Mesenteric fat pad (tissue), 1 donor: ENCODE data around the gene CPA1. TPM values are rescaled to one million over a fixed set of nuclear protein-coding genes. Genes with fewer than 3 reads are reported as not detected.

Experiments
- DNase-seq: peaks from one replicate; pipeline ENCODE4 v3.0.0-alpha.2; 2020; ENCODE audit warnings: low spot score
- total RNA-seq: library from RNA; stranded (reverse); fragmentation: NEBNext Ultra II Directional; extraction: Animal tissue kit (Norgen Biotek cat#: 25700); gene quantifications from one replicate; pipeline ENCODE4 v1.2.1, GENCODE V29; 2021
- donor health status: DM: yes; HTN: yes; CAD: no.

CPA1 gene
- total RNA-seq, 1 donor from 2014 or later = 4.0 TPM

DNA sequence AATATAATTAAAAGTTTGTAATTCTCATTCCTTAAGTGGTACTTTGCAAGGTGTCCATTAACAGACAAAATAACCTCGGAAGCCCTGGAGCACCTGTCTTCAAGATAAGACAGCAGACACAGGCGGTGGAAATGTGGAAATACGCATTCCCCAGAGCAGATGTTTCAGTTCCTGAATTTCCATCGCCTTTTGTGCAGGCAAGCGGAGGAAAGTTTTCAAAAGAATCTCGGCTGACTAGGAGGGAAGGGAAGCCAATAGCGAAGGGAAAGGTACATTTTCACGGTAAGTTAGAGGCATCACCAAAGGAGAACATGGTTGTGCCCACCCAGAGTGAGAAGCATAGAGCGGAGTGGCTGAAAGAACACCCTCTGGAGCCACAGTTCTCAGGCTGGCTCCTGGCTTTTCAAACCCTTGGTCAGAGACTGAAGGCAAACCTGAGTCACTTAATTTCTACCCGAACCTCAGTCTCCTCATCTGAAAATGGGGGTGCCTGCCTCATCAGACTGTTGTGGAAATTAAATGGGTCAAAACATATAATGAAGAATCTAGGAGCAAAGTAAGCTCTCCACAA, 13.6 kb downstream of the CPA1 start:
- no peak for DNase-seq

DNA sequence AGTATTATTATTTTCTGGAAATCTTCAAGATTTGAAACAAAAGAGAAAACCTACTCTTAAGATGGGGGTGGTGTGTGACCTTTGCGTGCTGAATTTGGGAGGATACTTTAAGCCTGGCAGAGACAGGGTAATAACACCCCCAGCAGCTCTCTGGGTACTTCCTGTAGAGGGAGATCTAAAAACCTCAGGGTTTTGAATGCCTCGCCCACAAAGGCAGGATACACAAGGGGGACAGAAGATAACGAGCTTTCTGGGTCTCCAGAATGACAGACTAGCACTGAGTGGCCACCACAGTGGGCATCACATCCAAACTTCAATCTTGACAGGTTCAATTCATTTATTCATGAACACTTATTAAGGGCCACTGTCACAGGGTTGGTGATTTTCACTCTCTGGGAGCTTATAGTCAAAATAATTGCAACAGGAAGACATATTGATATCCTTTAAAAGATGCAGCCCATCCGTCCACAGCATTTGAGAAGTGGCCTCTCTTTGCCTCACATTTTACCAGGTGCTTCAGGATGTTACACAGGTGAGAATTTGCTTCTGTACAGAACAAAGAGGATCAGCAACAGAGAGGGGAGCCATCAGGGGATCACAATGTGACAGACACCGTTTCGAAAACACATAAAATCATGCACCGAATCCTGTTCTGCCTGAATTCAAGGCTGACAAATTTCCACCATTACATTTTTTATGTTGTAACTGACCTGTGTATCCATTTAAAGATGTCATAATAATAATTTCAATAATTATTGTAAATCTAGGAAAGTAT, 14.3 kb downstream of the CPA1 start:
- DNase-seq = no peak

DNA sequence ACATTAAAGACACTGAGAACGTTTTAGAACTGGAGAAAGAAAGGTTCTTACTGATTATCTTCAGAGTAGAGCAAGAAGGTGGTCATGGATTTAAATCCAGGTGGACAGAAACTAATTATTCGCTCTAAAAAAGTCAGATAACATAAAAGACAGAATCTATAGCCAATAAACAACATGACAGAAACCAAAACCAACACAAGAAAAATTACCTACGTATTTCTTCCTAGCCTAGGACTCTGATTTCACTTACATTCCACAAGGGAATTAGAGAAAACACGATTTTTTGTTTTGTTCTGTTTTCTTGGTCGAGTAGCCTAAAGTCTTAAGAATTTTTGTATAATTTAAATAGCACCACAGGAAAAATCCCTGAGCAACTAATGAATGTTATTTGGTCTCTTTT, 15.1 kb downstream of the CPA1 start:
- DNase-seq = no peak

DNA sequence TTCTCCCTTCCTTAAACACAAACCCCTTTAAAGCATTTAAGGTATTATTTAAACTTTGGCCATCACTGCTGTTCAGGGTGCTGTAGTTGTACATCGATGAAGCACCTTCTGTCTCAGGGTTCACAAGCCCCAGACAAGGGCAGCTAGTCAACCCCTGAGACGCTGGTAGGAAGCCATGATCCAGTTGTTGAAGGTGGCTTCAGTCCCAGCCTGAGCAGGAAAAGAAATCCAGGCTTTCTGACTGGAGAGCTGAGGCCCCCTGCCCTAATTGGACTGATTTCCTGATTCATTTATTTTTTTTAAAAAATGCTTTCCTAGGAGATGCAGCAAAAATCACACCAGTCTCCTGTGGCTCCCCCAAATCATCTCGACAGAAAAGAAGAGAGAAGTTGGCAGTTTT, 15.8 kb downstream of the CPA1 start:
- no peak for DNase-seq

DNA sequence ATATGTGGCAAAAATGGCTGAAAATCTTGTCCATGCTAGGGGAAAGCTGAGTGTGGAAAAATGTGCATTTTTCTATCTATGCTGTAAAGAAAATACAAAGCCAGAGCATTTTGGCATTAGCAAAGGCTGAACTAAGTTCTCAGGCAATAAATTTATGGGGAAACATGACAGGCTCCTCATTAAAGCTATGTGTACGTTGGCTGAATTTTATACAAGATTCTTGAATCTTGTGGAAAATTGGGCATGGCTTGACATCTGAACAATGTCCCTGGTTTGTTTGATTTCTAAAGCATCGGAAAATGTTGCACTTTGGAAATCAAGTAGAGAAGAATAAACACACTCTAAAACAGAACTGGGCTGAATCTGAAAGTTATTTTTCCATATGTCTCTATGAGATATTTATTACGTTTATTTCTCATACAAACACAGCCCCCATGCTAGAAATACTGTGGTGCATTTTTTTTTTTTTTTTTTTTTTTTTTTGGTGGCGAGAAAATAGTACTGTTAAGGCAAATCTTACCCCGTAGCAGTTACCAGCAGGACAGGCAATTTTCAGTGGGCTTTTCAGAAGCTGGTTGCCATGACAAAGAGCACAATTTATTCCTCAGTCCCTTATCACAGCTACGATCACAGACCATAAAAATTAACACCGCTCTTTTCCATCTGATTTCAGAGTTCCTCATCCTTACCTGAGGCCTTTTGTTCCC, 16.9 kb downstream of the CPA1 start:
- DNase-seq = no peak

DNA sequence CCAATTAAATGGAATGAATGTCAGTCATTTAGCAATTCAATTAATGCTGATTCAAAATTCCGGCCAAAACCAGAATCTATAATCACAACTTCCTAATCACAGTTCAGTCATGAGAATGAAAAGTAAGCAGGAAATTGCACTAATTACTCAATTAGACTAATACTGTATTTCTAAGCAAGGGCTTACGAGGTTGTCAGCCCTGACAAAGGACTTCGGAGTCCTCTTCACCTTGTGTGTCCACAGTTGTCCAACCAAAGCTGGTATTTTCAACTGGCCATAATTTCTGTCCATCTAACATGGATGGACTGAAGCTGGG, 17.4 kb downstream of the CPA1 start:
- no peak for DNase-seq

DNA sequence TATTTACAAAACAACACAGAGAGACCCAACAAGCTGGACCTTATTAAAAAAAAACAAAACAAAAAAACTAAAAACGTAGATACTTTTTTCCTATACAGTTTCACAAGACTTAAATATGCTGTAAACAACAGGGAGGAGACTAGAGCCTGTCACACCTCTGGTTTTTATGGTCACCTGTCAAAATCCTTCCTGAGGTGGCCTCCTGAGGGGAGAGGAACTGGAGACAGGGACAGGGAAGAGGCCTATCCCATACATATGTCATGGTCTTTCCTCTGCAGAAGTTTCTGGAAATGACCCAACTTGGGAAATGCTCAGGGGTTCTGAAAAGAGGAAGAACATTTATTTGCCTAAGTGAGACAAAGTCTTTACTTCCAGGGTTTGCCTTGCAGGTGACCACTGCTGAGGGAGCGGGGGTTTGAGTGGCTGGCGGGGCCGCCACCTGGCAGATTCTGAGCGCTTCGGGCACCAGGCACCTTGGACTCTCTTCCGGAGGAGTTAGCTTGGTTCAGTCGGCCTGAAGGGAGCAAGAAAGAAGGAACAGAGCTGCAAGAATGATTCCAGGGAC, 18.3 kb downstream of the CPA1 start:
- no peak for DNase-seq

DNA sequence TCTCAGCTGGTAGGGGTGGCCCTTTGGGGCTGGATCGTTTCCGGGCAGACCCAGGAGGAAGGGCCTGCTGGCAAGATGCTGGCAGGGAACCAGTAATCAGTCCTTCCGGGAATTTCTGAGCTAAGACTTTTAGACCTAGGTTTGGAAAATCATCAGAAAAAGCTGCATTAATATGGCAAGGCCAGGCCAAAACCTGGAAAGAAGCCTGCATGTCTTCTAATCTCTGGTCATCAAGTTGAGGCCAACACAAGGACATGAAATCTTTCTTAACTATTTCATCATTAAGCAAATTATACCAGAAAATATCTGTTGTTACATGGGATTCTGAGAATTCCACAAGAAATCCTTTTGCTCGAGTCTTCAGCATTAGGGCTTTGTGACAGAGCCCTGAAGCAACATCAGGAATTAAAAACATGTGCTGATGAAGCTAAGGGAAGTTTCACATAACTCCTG, 19.9 kb downstream of the CPA1 start:
- DNase-seq = no peak

DNA sequence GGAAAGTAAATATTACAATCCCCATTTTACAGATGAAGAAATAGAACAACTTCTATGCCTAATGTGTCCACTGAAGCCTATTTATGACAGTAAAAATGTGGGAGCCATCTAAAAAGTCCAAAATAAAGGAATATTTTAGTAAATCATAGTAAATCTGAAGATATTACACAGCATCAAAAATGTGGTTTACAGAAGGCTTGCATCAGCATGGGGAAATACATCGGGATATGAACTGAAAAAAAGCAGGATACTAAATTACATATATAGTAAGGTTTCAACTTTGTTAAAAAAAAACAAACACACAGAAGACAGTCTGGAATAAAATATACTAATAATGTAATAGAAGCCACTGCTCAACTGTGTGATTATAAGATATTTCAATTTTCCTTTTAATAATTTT, 20.8 kb downstream of the CPA1 start:
- DNase-seq = no peak

DNA sequence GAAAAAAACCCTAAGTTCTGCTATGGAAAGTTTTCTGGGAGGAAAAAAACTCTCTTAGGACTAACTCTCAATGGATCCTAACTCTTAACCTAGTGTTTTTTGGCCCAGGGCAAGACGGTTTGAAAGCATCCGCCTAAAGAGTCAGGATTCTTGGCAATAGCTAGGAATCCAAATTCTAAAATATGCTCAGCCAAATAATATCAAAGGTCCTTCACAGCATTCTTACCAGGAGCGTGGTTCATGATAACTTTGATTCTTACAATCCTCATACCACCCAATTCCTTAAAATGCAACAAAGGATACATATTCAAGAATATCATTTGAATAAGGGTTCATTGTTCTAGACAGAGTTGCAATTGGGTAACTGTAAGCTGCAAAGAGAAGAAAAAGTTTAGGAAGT, 21.3 kb downstream of the CPA1 start:
- no peak for DNase-seq

DNA sequence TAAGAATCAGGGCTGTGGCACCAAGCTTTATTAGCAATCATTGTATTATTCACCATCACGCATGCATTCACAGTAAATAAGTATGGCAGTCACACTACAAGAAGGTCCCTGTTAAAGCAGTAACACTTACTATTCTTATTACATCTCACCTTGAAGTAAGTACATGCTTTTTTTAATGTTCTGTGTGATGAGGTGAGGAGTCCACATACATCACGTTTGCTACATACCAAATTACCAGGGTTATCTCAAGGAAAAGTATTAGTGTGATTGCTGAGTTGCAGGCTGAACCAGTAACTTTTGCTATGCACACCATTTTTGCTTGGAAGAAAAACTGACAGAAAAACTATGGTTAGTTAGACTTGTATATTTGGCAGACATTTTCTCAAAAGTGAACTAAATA, 24.7 kb downstream of the CPA1 start:
- no peak for DNase-seq

DNA sequence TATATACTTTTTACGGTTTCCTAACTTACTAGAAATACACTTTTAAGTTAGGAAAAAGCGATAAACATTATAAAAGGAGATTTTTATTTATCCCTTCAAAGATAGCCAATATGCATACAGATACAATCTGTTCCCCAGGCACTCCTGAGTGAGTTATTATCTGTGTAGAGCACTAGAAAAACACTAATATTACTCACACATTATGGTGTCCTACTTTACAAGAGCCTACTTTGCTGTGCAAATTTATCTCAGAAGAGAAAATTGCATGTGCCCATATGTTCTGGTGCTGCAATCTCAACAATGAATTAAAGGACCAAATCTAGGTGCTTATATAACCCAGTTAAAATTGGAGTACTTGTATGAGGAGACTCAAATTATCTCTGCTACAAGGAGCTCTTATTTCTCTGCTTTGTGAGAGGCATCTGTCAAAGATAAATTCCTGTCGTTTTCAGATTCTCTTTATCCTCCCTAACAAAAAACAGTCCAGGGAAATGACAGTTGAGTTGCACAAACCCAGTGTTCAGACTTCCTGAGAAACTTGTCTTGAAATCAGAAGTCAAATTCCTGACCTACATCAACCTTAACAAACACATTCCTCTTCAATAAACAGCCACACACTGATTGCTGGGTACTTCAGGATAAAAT, 28.9 kb downstream of the CPA1 start:
- DNase-seq = no peak

DNA sequence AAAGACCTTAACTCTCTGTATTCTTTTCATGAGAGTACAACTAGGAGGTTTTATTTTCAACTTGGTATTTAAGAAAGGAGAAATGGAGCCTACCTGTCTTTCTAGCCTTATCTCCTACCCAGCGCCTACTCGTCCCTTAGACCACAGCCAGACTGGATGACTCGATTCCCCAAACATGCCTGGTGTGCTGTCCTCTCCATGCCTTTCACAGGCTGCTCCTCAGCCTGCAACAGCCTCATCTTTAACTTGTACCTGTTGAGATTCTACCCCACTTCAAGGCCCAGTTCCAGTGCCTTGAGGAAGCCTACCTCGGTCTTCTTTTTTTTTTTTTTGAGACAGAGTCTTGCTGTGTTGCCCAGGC, 29.4 kb downstream of the CPA1 start:
- no peak for DNase-seq

DNA sequence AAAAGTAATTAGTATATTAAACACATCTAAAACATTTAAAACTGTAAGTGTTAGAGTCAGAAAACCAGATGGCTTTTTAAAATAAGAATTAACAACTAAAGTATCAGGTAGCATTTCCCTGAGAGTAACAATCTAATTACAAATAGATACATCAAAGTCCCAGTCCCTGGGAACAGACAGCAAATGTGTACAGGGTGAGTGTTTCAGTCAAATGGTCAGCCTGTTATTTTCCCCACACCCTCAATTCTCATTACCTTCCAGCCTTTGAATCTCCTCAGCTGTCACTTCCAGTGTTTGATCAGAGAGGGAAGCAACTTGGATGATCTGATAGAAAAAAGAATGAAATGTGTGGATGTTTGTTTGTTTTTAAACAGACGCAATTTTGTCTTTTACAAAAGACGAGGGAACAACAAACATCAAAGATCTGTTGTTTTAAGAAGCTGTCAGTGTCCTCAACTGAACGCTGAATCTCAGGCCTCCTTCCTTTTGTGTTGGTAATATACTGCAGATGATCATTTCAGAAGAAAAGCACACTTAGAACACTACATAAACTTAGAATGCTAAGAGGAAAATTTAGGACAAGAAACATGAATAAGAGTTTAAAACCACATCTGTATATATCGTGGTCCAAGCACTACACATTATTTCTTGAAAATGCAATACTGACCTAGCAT, 30.7 kb downstream of the CPA1 start:
- DNase-seq = no peak

DNA sequence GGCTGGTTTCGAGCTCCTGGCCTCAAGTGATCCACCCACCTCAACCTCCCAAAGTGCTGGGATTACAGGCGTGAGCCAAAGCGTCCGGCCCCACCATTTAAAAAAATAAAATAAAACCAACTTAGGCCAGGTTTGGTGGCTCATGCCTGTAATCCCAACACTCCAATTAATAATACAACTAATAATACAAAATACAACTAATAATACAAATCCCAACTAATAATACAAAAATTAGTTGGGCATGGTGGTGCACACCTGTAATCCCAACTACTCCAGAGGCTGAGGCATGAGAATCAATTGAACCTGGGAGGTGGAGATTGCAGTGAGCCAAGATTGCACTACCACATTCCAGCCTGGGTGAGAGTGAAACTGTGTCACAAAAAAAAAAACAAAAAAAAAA, 32.9 kb downstream of the CPA1 start:
- DNase-seq = no peak

DNA sequence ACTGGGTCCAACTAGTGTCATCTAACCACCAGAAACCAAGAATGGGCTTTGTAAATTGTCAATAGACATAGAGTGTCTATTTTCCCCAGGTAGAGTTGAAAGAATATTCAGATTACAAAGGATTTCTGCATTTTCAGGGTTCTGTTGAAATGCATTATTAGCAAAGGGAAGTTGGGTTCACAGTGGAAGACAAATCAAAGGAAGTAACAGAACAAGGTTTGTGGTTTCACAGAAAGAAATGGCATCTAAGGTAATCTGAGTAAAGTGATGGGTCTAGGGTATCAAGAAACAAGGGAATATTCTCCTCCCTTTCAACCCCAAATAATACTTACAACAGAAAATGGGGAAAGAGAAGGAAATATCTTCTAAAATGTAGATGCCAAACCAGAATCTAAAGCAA, 34.7 kb downstream of the CPA1 start:
- DNase-seq = no peak

DNA sequence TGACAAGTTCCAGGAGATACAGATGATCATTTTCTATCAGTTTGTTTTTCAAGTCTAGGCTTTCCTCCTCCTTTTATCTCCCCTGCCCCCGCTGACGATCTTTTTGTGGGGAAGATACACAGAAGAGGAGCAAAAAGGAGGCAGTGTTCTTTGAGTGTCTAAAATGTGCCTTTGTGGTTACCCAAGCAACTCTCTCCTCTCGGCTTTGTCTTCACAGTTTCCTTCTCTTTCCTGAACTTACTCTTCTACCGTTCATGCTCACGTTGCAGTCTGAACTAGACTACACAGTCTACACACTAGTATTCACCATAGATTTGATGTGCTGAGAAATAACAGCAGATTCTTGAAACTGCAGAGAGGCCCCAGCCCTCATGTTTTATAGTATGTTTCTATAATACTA, 36.9 kb downstream of the CPA1 start:
- no peak for DNase-seq

DNA sequence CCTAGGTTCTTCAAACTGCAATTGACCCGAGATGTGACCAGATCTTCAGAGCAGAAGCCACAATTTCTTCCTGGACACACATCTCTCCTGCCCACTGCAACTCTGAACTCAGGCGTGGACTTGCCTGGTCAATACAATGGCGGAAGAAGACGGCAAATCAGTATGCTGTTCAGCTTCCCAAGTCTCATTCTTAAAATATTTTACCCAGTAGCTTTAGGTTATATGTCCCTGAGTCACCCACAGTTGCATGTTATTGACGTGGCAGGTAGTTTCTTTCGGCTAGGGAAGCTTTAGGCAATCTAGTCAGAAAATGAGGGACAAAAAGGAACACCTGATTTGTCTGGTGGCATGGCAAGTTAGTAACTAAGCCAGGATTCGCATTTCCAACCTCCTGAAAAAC, 38.0 kb downstream of the CPA1 start:
- DNase-seq = no peak

DNA sequence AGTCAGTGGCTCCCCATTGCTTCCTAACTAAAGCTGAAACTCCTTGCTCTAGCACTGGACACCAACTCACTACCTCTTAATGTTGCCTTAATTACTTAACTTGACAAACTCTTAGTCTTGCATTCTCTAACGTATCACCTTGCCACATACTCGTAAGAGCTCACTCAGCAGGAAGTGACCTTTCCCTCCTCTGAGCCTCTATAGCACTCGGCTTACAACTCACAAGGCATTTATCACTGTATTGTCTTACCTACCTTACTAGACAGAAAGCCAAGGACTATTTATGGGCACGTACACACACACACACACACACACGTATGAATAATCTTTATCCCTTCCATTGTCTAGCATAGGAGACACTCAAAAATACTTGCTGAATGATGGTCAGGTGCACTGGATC, 39.4 kb downstream of the CPA1 start:
- no peak for DNase-seq

DNA sequence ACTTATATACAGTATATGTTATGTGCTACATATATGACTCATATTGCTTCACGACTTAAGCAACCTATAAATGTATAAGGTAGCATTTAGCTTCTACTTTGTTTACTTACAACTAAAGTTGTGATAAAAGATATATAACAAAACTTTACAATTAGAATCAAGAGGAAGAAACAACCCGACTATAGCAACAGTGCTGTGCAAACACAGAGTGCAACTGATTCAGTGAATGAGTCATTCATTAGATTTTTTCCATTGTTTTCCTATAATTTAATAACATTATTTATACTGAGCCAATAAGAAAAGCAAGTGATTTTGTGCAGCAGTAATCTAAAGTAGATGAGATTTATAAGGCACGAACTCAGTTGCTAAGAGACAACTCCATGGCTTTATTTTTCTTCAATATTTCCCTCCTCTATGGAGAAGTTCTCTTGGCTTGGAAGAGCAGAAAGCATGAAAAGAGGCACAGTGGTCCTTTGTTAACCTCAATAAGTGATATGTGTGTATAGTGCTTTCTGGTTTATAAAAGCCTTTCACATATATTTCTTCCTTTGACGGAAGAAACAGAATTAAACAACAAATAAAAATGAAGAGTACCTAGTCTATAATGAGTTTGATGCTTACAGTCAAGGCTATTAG, 40.8 kb downstream of the CPA1 start:
- no peak for DNase-seq

DNA sequence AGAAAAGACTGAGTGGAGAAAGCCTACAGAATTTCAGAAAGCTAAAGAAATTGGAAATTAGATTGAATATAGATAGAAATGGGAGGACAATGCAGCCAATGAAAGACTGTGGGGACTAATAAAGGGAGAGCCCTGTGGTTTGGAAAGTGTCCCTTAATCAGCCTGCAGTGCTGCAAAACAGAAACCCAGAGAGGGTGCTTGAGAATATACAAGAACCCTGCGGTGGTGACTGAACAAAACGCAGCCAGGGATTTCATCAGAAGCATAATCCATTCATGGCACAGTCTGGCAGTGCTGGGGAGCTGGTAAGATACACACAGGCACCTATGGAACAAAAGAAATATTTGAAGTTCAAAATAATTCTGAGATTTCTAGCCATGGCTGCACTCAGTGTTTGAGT, 41.4 kb downstream of the CPA1 start:
- no peak for DNase-seq
